ENCODE measurements around the gene GRIN2A.

GRIN2A gene

GRCh38 chr16:10196999-10197398 is 14.8 kb upstream of the GRIN2A start:
- Mint-ChIP-seq H3K9me3 (peaks cover 11% of the 10 kb centered on the region), H3K4me3 (no peak overlapping the region), H3K27me3 (ENCODE audit: low read depth) (peaks cover 22% of the 10 kb centered on the region), H3K36me3 (ENCODE audit: low read depth) (no peaks in the 10 kb centered on the region), H3K27ac (no peak overlapping the region), H3K4me1 (no peaks in the 10 kb centered on the region)
- TF ChIP-seq CTCF (IDR thresholded peaks at IDR 0.05; ENCODE audit: unreplicated experiment in 3 of 3), result no peak

DNA sequence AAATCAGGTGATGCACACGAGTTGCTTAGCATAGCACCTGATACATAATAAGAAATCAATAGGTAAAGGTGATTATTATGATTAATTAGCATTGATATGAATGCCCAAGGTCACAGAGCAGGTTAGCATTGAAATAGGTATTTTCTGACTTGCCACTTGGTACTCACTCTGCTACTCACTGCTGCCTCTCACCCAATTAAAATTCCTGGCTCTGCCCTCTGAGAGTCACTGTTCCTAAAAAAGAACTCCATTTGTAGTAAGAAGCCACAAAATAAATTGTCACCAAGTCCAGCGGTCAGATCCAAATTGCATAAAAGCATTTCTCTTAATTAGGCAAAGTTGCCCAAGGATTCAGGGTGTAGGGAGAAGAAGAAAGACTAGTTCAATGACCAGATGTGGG is 8.9 kb upstream of the GRIN2A start:
- Mint-ChIP-seq H3K27ac (no peak overlapping the region), H3K9me3 (peaks cover 7% of the 10 kb centered on the region), H3K4me3 (no peak overlapping the region), H3K36me3 (ENCODE audit: low read depth) (no peaks in the 10 kb centered on the region), H3K4me1 (no peaks in the 10 kb centered on the region), H3K27me3 (ENCODE audit: low read depth) (peaks cover 23% of the 10 kb centered on the region)
- TF ChIP-seq CTCF (IDR thresholded peaks at IDR 0.05; ENCODE audit: unreplicated experiment in 3 of 3), result no peak

DNA sequence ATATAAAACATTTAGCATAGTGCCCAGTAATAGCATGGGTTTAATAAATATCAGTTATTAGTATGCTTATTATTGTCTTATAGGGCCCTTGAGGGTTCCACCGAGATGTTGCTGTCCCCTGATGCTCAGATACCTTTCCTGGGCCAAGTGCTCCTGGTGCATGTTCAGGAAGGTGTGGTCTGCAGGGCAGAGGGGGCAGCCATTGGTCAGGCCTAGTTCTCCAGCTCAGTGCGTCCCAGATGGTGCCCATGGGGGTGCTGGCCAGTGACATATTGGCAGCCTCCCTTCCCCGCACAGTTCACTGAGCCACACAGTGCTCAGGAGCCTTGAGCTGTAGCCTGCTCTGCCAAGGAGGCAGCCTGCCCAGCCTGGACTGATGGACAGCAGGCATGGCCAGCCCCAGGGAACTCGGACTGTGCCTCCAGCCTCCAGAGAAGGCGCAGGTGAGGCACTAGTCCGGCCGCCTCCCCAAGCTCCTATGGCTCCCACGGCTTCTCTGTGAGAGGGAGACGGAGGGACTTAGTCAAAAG is 7.7 kb upstream of the GRIN2A start:
- H3K27ac Mint-ChIP-seq, result no peak overlapping the region
- H3K4me3 Mint-ChIP-seq, result no peak overlapping the region
- no peaks in the 10 kb centered on the region for H3K4me1 Mint-ChIP-seq
- peaks cover 32% of the 10 kb centered on the region for H3K27me3 Mint-ChIP-seq (ENCODE audit: low read depth)
- no peak for TF ChIP-seq CTCF (IDR thresholded peaks at IDR 0.05; ENCODE audit: unreplicated experiment in 3 of 3)
- H3K9me3 Mint-ChIP-seq, result peaks cover 1% of the 10 kb centered on the region
- no peaks in the 10 kb centered on the region for H3K36me3 Mint-ChIP-seq (ENCODE audit: low read depth)

- peaks cover 4% of the 10 kb centered on the region for H3K4me1 Mint-ChIP-seq
- H3K27ac Mint-ChIP-seq, result no peak overlapping the region
- H3K27me3 Mint-ChIP-seq (ENCODE audit: low read depth), result peaks cover 49% of the 10 kb centered on the region
- TF ChIP-seq CTCF (IDR thresholded peaks at IDR 0.05; ENCODE audit: unreplicated experiment in 3 of 3), result no peak
- no peaks in the 10 kb centered on the region for H3K9me3 Mint-ChIP-seq
- no peaks in the 10 kb centered on the region for H3K36me3 Mint-ChIP-seq (ENCODE audit: low read depth)
- H3K4me3 Mint-ChIP-seq, result no peak overlapping the region
Observed at GRCh38 chr16:10188236-10188635, 6.0 kb upstream of the GRIN2A start.

DNA sequence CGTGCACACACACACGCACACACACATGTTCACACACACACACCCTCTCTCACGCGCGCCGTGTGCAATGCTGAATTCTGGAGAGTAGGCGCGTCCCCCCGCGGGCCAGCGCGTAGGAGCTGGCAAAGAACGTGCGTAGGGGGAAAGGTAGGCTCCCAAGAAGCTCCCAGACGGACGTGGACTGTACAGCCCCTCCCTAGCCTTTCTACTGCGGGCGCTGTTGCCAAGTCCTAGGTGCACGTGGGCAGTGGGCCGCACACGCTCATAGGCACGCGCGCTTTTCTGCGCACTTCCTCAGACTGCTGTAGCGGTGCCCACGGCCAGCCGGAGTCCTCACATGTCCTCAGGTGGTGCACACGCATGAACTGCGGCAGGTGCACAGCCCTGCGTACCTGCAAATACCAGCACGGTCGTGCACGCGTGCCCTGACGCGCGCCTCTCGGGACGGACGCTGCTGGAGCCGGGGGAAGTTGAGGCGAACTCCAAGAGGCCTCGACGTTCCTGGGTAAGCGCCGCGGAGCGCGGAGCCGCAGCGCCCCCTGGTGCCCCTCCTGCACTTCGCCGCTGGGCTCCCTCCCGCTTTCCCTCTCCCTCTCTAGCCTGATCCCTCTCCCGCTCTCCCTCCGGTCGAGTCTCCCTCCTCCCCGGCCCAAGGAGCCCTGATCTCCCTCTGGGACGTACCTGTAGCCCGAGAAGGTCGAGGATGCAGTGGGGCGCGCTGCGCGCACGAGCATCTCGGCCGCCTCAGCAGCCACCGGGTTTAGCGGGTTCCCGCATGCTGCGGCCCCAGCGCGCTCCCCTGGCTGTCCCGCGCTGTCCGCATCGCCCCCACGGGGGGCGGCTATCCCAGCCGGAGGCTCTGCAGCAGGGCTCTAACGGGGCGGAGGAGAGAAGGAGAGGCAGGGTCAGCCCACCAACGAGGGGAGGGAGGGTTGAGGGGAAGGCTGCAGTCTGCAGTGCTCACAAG is 749 bp downstream of the GRIN2A start:
- peaks cover 8% of the 10 kb centered on the region for H3K36me3 Mint-ChIP-seq (ENCODE audit: low read depth)
- peak overlapping the region in 1 of 3 experiments; percentile 49 for H3K27ac Mint-ChIP-seq
- H3K4me3 Mint-ChIP-seq, result peak overlapping the region; percentile 73 to 84 (median 77)
- H3K27me3 Mint-ChIP-seq (ENCODE audit: low read depth), result peaks cover 85% of the 10 kb centered on the region
- no peaks in the 10 kb centered on the region for H3K9me3 Mint-ChIP-seq
- peaks cover 5% of the 10 kb centered on the region for H3K4me1 Mint-ChIP-seq
- TF ChIP-seq CTCF (IDR thresholded peaks at IDR 0.05; ENCODE audit: unreplicated experiment in 3 of 3), result peak; percentile 92 to 96 (median 96)

Measured in nephron (organoid).